ENCODE data around the gene EIF4G3.
"Not testable (repeated sequence)": the region's sequence is repeated elsewhere in the genome, so short reads cannot be mapped to it uniquely, and the experiment has no call there.

EIF4G3 gene

GRCh38 chr1:20870718-20871117 is 306.0 kb downstream of the EIF4G3 start:
- no peak for DNase-seq (ENCODE audit: low spot score)

- DNase-seq (ENCODE audit: low spot score): no peak
Observed at GRCh38 chr1:20868263-20868662, 308.4 kb downstream of the EIF4G3 start.

DNA sequence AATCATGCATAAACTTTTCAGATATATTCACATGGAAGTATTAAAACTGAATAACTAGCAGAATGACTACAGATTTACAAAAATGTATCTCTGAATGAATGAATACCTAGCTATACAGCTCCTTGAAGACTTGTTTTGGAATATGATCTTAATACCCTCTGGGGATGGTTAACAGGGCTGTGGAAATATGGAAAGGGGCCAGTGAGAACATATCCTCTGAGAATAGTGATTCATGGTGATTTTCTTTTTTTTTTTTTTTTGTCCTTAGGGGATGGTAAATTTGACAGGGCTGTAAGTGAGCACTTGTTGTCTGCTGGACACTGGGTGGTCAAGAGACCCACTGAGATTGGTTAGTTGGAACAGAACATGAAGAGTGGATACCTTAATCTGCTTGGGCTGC is 308.9 kb downstream of the EIF4G3 start:
- no peak for DNase-seq (ENCODE audit: low spot score)

GRCh38 chr1:20867062-20867461 is 309.6 kb downstream of the EIF4G3 start:
- DNase-seq (ENCODE audit: low spot score): no peak

DNA sequence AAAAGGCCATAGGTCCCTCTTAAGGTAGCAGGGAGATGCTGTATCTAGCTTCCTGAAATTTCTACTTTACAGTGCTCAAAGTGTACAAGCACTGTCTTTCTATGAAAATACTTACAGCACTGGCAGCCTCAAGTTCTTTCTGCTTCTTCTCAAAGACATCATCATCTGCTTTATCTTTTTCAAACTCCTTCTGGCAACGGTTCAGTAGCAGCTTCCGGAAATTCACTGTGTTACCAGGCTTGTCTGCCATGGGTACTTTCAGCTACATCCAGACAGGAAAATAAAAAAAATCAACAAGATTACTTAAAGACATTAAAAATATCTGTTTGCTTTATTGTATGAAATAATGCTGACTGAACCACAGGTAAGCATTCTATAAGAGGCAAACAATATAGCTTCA is 311.7 kb downstream of the EIF4G3 start:
- no peak for DNase-seq (ENCODE audit: low spot score)

DNA sequence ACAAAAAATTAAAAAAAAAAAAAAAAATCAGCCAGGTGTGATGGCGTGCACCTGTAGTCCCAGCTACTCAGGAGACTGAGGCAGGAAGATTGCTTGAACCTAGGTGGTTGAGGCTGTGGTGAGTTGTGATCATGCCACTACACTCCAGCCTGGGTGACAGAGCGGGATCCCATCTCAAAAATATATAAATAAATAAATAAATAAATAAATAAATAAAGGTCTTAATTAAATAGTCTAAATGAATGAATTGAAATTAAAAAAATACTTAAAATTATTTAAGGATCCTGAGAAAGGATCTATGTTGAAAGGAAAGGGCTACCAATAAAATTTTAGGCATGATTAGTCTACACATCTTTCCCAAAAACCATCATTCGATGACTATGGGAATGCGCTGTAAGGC is 322.2 kb downstream of the EIF4G3 start:
- DNase-seq (ENCODE audit: low spot score): no peak

GRCh38 chr1:20851791-20852190 is 324.9 kb downstream of the EIF4G3 start:
- not testable (repeated sequence) for DNase-seq (ENCODE audit: low spot score)

DNA sequence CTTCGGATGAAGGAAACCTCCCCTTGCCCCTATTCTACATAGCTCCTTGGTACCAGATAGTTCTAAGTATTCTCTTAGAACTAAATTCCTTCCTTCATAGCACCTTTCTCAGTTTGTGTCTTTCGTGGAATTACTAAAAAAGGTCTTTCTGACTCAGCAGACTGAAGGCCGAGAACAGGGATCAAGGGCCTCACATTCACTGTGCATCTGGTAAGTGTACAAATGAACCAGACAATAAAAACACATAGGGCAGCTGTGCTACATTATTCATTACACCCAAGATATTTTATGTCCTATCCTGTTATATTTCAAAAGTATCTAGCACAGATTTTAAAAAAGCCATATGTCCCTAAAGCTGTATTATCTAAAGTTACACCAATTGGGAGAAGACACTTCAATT is 326.7 kb downstream of the EIF4G3 start:
- no peak for DNase-seq (ENCODE audit: low spot score)

DNA sequence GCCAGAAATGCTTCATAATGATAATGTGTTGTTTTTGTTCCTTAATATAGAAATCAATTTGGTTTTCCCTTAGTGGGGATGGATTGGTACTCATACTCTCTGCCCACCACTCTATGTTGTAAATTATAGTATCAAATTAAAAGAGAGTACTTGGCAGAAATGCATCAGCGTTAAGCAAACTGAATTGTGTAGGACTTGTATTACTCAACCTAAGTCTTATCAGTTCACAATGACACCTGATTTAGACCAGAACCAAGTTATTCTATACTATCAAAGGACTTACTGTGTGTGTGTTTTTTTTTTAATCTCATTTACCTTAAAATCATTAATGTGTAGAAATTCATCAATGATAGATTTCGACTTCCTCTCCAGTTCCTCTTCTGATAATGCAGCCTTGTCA is 327.6 kb downstream of the EIF4G3 start:
- no peak for DNase-seq (ENCODE audit: low spot score)

GRCh38 chr1:20848162-20848561 is 328.5 kb downstream of the EIF4G3 start:
- DNase-seq (ENCODE audit: low spot score): no peak

GRCh38 chr1:20847611-20848080 is 329.1 kb downstream of the EIF4G3 start:
- no peak for DNase-seq (ENCODE audit: low spot score)

DNA sequence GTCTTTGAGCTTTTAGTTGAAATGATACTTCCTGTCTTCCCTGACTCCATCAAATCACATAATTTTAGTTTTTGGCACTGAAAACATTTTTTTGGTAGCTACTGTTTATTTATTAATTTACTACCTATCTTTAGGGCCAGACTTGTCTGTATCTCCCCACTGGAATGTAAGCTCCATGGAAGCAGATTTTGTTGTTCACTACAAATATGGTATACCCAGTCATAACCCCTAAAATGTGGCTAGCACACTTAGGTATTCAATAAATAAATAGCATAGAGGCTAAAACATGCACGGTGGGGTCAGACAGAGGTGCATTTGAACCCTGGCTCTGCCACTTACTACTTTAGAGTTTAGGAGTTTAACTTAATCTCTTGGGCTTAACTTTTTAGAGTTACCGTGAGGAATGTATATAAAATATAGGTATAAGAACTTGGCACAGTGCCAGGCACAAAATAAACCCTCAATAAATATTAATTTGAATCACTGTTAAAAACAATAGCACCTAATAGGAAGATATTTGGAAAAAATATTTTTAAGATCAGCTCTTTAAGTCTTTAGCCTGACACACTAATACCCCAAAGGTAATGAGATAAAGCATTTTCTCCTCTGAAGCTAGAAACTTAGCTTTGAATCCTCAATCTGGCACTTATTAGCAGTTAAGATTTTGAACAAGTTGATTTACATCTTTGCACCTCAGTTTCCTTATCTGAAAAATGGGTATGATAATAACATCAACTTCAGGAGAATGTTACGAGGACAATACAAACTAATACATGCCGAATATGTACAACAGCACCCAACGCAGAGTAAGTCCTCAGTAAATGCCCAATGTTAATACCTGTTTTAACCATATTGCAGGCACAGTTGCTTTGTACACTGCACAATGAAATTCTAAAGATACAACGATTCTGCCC is 330.0 kb downstream of the EIF4G3 start:
- no peak for DNase-seq (ENCODE audit: low spot score)

DNA sequence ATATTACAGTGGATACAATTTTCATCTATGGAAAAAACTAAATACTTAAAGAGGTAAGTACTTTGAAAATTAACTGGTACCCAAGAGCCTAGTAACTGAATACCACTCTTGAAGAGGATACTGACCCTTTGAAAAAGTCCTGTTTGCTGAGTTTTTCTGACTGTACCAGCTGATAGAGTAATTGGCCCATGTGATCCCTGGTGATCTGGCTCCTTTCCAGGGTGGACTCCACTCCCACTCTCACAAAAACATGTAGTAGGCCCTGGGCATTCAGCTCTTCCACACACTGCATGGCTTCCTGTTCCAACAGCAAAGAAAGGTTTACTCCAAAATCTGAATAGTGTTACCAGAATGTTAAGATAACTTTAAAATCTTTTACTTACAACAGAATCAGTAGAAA is 336.0 kb downstream of the EIF4G3 start:
- DNase-seq (ENCODE audit: low spot score): no peak

- DNase-seq (ENCODE audit: low spot score): no peak
Observed at GRCh38 chr1:20837554-20838192, 339.0 kb downstream of the EIF4G3 start.

GRCh38 chr1:20836230-20836629 is 340.5 kb downstream of the EIF4G3 start:
- DNase-seq (ENCODE audit: low spot score): no peak

DNA sequence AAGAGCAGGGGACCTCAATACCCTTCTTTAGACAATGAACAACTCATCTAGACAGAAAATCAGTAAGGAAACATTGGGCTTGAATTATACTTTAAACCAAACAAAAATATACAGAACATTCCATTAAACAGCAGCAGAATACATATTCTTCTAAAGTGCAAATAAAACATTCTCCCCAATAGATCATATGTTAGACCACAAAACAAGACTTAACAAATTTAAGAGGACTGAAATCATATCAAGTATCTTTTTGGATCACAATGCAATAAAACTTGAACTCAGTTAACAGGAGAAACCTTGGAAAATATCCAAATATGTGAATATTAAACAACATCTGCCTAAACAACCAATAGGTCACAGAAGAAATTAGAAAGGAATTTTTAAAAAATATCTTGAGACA is 341.9 kb downstream of the EIF4G3 start:
- DNase-seq (ENCODE audit: low spot score): no peak

DNA sequence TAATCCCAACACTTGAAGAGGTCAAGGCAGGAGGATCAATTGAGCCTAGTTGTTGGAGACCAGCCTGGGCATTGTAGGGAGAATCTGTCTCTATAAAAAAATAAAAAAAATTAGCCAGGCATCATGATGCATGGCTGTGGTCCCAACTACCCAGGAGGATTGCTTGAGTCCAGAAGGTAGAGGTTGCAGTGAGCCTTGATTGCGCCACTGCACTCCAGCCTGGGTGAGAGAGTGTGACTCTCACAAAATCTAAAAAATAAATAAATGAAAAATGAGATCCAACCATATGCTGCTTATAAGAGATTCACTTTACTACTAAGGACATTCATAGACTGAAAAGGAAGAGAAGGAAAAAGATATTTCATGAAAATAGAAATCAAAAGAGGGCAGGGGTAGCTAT is 342.5 kb downstream of the EIF4G3 start:
- DNase-seq (ENCODE audit: low spot score): no peak

- no peak for DNase-seq (ENCODE audit: low spot score)
Observed at GRCh38 chr1:20830378-20830777, 346.3 kb downstream of the EIF4G3 start.

DNA sequence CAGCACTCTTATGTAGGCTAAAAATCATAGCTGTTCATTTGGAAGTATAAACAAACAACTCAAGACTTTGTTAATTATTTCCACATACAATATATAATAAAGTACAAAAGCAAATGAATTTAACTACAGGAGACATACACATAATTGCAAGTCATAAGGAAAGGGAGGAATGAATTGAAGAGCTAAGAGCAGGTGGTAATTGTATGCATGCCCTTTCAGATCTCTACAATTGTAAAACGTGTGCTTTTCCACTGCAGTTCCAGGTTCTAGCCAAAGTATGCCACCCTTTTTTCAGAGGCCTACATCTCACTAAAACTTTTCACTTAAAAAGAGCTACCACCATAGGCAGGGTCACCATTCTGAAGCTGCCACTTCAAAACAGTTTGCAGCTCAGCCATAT is 346.8 kb downstream of the EIF4G3 start:
- DNase-seq (ENCODE audit: low spot score): no peak

GRCh38 chr1:20829531-20829930 is 347.2 kb downstream of the EIF4G3 start:
- DNase-seq (ENCODE audit: low spot score): no peak

DNA sequence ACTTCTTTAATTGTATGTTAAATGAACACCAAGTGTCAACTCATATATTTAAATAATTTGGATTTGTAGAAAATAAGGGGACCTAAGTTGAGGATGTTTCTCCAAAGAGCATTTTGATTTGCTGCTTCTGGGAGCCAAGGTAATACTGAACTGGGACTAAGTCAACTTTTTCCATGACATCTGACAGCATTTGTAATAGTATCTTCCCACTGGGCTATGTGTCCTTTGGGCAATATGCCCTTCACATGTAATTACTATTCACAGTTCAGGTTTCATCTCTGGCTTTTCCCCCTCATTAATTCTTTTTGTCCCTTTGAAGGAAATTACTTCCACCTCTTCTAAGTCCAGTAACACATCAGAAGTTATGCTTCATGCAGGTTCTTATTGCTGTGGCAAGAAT is 352.9 kb downstream of the EIF4G3 start:
- DNase-seq (ENCODE audit: low spot score): no peak

DNA sequence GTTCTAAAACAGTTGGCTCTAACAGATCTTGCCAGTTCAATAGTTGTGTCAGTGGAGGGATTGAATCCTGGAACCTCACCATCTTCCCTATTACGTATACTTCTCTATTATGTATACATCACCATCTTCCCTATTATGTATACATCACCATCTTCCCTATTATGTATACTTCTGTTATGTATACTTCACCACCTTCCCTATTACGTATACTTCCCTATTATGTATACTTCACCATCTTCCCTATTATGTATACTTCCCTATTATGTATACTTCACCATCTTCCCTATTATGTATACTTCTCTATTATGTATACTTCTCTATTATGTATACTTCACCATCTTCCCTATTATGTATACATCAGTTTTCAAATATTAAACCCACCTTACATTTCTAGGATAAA is 355.2 kb downstream of the EIF4G3 start:
- DNase-seq (ENCODE audit: low spot score): no peak

GRCh38 chr1:20819818-20820217 is 356.9 kb downstream of the EIF4G3 start:
- no peak for DNase-seq (ENCODE audit: low spot score)

GRCh38 chr1:20814534-20814871 is 362.2 kb downstream of the EIF4G3 start:
- DNase-seq (ENCODE audit: low spot score): no peak

All from cerebellar cortex (tissue), 1 donor.